Adrenal gland (tissue), 12 donors: ENCODE results near the gene CGREF1. TPM values are rescaled to one million over a fixed set of nuclear protein-coding genes. Genes with fewer than 3 reads are reported as not detected.
A peak's percentile ranks its signal among the peaks of the same experiment; 100 is the strongest.

Experiments
- DNase-seq, 7 donors: peaks; one replicate each; pipeline ENCODE4 v3.0.0-alpha.2; 2019 to 2020
- H3K27ac ChIP-seq, 5 donors: fragments of 200-600 bp; sonication (generic) in 4 of 5; 1 replicate in 3 of 5; 2 replicates in 2 of 5; pipeline versions ENCODE4 v1.5.1 to v1.8.0; 2016 to 2020; ENCODE audit warnings: mild to moderate bottlenecking in 1 of 5
- H3K27me3 ChIP-seq: fragments of 200-600 bp; 2 replicates; pipeline ENCODE4 v1.8.0; 2021
- H3K36me3 ChIP-seq, 2 donors: fragments of 200-600 bp; replicated peaks in 1 of 2; 1 replicate in 1 of 2; 2 replicates in 1 of 2; pipeline versions ENCODE4 v1.5.1 to v1.8.0; 2018 to 2022
- H3K4me1 ChIP-seq, 2 donors: fragments of 200-600 bp; replicated peaks in 1 of 2; 1 replicate in 1 of 2; 2 replicates in 1 of 2; pipeline versions ENCODE4 v1.5.1 to v1.8.0; 2018 to 2021
- H3K4me3 ChIP-seq, 4 donors: fragments of 200-600 bp; sonication (generic) in 3 of 4; one replicate each; pipeline ENCODE4 v1.5.1; 2016 to 2018
- H3K9me3 ChIP-seq, 3 donors: fragments of 200-600 bp; sonication (generic) in 1 of 3; replicated peaks in 1 of 3; 1 replicate in 2 of 3; 2 replicates in 1 of 3; pipeline versions ENCODE4 v1.5.1 to v1.8.0; 2016 to 2021
- POLR2A ChIP-seq, 2 donors: fragments of 450-650 bp; IDR thresholded peaks; one replicate each; pipeline ENCODE4 v1.6.1; 2017; ENCODE audit warnings: antibody characterized with exemption in 2 of 2, mild to moderate bottlenecking in 2 of 2, moderate library complexity in 1 of 2
- WGBS, 4 donors: extraction: QIAGEN DNeasy Blood & Tissue Kit in 2 of 4; methylation state at CpG; one replicate each; pipeline versions ENCODE4 v1.1.5 to v1.1.7; 2013 to 2017; 5-methylcytosine and 5-hydroxymethylcytosine counted together
- intact Hi-C, 2 donors: fragments of 100-400 bp; cut with DNase I; formaldehyde crosslinking; loops; one replicate each; pipeline versions ENCODE4 v1.14.1 to v1.15.0; 2022 to 2023
- polyA plus RNA-seq, 3 donors: library from polyadenylated mRNA; stranded (reverse); fragments of 200-250 nt in 2 of 3; fragments of 350-450 nt in 1 of 3; fragmentation: Illumina TruSeq in 1 of 3; extraction: RNeasy Lipid Tissue Mini Kit (QIAGEN cat#74804) in 1 of 3; gene quantifications; one replicate each; pipeline ENCODE4 v1.2.3, GENCODE V29; 2013 to 2014
- total RNA-seq, 9 donors: library from RNA; depleted of rRNA in 4 of 9; stranded (reverse); fragments of >200 nt in 4 of 9; fragments of 120-200 nt in 1 of 9; fragmentation: NEBNext Ultra II Directional in 1 of 9; extraction: Animal tissue kit (Norgen Biotek cat#: 25700) in 1 of 9; gene quantifications; one replicate each; pipeline versions ENCODE4 v1.1.0 to v1.2.4, GENCODE V29; 2013 to 2023
- TF ChIP-seq, protein P1 (sequence below), 6 experiments: fragments of 450-650 bp in 4 of 6; fragments of 200-600 bp in 2 of 6; sonication (generic) in 1 of 6; IDR thresholded peaks; 1 replicate in 5 of 6; 2 replicates in 1 of 6; pipeline versions ENCODE4 v1.5.1 to v1.8.0; 2016 to 2021; ENCODE audit warnings: antibody characterized with exemption in 6 of 6, mild to moderate bottlenecking in 2 of 6, moderate library complexity in 1 of 6
- donor health status: healthy with polysubstance abuse.
- donor health status: Bipolar disorder and iron deficiency.
- donor health status: DM: yes; HTN: yes; CAD: no.
- donor health status: DM: no; HTN: no; CAD: no.
- donor health status: DM: no; HTN: no; CAD: no.
- donor health status: DM: yes; HTN: yes; CAD: no.

CGREF1 gene
- total and polyA plus RNA-seq, 12 donors, result 0.52 to 4.7 (median 1.3) TPM; not detected in 1

DNA sequence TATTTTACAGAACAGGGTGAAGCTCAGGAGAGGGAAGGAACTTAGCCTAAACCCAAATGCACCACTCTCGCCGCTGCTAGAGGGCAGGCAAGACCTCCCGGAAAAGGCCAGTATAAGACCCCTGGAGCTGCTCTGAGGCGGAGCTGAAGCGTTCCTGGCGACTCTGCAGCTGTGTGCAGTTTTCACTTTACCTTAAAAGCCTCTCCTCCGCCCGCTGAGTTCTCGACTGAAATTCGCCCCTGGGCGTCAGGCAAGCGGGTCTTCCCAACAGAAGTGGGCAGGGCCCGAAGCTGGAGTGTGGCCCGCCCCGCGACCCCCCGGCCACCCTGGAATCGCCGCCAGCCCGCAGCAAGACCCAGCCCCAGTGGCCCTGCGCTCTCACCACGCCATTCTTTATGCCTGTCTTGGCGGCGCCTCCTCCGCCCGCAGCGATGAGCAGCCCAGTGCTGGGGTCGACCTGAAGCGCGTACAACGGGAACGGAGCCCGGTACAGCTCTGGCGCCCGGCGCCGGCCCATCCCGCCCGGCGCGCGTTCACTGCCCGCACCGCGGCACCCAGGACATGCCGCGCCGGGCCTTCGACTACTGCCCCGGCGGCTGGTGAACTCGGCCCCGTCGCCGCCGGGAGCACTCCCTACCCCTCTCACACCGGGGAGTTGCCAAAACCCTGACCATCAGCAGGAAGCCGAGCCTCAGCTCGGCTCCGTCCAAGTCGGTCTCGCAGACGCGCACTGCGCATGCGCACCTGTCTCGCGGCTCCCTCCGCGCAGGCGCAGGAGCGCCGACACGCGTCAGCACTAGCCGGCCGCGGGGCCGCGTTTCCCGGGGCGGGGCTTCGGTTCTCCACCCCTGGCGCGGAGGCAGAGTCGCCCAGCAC, 15.2 kb upstream of the CGREF1 start, which contains the start of gene PREB:
Gene PREB, minus strand, starts transcription at position 732 of the 876 bp plus-strand sequence. Its CDS starts 215 bp downstream, at position 517.
- no peaks in the 10 kb centered on the region for H3K27me3 ChIP-seq
- peak within 1 kb of the TSS in 4 of 5 donors; percentile 68 to 94 (median 80) for H3K27ac ChIP-seq
- peak within 1 kb of the TSS; percentile 89 to 93 (median 92) for H3K4me3 ChIP-seq
- no peaks in the 10 kb centered on the region for H3K9me3 ChIP-seq
- 0 to 1% (median 1%) methylated on average over 14 to 86 of the region's 86 CpGs for WGBS, 4 donors
- intact Hi-C loops, result no loop called here
- TF ChIP-seq POLR2A (IDR thresholded peaks at IDR 0.05), result peak; percentile 61 to 82
- TF ChIP-seq, protein P1, sequence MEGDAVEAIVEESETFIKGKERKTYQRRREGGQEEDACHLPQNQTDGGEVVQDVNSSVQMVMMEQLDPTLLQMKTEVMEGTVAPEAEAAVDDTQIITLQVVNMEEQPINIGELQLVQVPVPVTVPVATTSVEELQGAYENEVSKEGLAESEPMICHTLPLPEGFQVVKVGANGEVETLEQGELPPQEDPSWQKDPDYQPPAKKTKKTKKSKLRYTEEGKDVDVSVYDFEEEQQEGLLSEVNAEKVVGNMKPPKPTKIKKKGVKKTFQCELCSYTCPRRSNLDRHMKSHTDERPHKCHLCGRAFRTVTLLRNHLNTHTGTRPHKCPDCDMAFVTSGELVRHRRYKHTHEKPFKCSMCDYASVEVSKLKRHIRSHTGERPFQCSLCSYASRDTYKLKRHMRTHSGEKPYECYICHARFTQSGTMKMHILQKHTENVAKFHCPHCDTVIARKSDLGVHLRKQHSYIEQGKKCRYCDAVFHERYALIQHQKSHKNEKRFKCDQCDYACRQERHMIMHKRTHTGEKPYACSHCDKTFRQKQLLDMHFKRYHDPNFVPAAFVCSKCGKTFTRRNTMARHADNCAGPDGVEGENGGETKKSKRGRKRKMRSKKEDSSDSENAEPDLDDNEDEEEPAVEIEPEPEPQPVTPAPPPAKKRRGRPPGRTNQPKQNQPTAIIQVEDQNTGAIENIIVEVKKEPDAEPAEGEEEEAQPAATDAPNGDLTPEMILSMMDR (IDR thresholded peaks at IDR 0.05), result no peak
- peaks cover 8 to 15% of the 10 kb centered on the region in 2 donors for H3K4me1 ChIP-seq
- peaks cover 0 to 32% of the 10 kb centered on the region in 2 donors for H3K36me3 ChIP-seq
- peak; percentile 97 to 98 (median 98) for DNase-seq

DNA sequence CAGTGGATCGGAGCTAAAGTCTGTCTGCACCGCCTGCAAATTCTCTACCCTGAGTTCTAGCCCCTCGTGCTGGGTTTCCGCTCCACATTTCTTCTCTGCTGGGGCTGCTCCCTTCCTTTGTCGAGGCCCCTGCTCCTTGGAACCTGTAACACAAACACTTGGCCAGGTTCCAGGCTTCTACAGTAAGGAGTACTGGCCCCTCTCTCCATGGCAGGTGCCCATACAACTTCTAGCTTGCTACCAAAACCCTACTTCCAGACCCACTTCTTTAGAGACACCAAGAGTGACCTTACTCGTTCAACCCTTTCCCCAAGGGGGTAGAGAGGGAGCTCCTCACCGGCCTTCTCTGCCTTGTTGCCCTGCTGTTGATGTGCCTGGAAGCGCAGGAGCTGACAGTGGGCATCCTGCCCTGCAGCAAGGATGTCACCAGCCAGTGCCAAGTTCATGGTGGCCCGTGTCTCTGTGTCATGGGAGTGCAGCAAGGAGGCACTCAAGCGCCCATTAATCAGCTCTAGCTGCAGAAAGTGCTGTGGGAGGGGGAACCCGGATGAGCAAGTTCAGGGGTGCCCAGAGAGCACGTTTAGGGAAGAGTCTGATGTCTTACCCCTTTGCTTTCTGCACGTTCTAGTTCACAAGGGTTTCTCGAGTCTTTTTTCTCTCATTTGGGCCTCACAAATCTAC, 14.4 kb upstream of the CGREF1 start:
- no peak for TF ChIP-seq POLR2A (IDR thresholded peaks at IDR 0.05)
- TF ChIP-seq, protein P1 (IDR thresholded peaks at IDR 0.05), result no peak
- Histone ChIP-seq H3K27me3 (no peaks in the 10 kb centered on the region), H3K9me3 (no peaks in the 10 kb centered on the region), H3K27ac (peak overlapping the region in 2 of 5 donors; percentile 77 to 94), H3K36me3 (peaks cover 0 to 32% of the 10 kb centered on the region in 2 donors), H3K4me1 (peaks cover 8 to 15% of the 10 kb centered on the region in 2 donors), H3K4me3 (peak overlapping the region in 2 of 4 donors; percentile 89 to 93)
- intact Hi-C loops, result no loop called here
- DNase-seq, result peak in 4 of 7 donors; percentile 20 to 48 (median 36)
- 35 to 43% (median 40%) methylated on average over 14 of the region's 14 CpGs for WGBS, 4 donors

DNA sequence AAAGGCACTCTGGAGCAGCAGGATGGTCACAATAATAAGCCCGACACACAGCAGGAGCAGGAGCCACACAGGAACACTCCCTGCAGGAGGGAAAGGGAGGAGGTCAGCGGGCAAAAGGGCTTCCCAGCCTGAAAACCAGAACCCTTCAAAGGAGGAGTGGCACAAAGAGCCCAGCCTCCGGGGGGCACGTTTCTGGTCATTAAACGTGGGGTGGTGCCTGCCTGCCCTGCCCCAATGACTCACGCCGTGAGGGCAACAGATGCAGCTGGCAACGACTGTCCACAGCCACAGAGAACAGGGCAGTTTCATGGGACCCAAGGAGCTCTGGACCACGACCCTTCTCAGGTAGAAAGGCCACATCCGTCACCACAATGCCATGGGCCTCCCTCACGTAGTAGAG, 12.5 kb upstream of the CGREF1 start:
- WGBS, 4 donors, result 86 to 93% (median 90%) methylated on average over 10 to 11 of the region's 11 CpGs
- DNase-seq, result no peak
- peaks cover 0 to 32% of the 10 kb centered on the region in 2 donors for H3K36me3 ChIP-seq
- no peak overlapping the region for H3K4me3 ChIP-seq
- intact Hi-C loops, result no loop called here
- no peaks in the 10 kb centered on the region for H3K9me3 ChIP-seq
- H3K27ac ChIP-seq, result no peak overlapping the region
- no peak for TF ChIP-seq POLR2A (IDR thresholded peaks at IDR 0.05)
- TF ChIP-seq, protein P1 (IDR thresholded peaks at IDR 0.05), result no peak
- H3K4me1 ChIP-seq, result peaks cover 8 to 15% of the 10 kb centered on the region in 2 donors
- H3K27me3 ChIP-seq, result no peaks in the 10 kb centered on the region

DNA sequence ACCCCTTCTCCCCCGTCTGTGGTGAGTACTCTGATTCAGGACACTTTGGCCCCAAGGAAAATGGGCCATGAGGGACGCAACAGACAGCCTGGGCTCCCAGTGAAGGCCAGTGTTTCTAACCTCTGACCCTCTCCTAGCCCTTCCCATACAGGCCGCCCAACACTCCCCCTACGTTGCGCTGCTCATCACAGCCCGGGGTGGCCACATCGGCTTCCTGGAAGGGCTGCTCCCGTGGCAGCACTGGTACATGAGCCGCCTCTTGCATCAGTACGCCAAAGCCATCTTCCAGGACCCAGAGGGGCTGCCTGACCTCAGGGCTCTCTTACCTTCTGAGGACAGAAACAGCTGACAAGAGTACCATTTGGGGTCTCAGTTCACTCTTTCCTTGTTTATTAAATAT, 11.5 kb upstream of the CGREF1 start:
- TF ChIP-seq POLR2A (IDR thresholded peaks at IDR 0.05), result no peak
- TF ChIP-seq, protein P1 (IDR thresholded peaks at IDR 0.05), result no peak
- Histone ChIP-seq H3K27me3 (no peaks in the 10 kb centered on the region), H3K36me3 (peaks cover 0 to 32% of the 10 kb centered on the region in 2 donors), H3K4me3 (no peak overlapping the region), H3K9me3 (no peaks in the 10 kb centered on the region), H3K27ac (no peak overlapping the region), H3K4me1 (peaks cover 8 to 15% of the 10 kb centered on the region in 2 donors)
- DNase-seq, result no peak
- WGBS, 4 donors, result 87 to 97% (median 93%) methylated on average over 9 to 10 of the region's 10 CpGs
- intact Hi-C loops, result no loop called here
